ENCODE measurements around the gene WNT6.

WNT6 gene

GRCh38 chr2:218858671-218859555 lies 692 bp upstream of the WNT6 start:
- no peak for DNase-seq

DNA sequence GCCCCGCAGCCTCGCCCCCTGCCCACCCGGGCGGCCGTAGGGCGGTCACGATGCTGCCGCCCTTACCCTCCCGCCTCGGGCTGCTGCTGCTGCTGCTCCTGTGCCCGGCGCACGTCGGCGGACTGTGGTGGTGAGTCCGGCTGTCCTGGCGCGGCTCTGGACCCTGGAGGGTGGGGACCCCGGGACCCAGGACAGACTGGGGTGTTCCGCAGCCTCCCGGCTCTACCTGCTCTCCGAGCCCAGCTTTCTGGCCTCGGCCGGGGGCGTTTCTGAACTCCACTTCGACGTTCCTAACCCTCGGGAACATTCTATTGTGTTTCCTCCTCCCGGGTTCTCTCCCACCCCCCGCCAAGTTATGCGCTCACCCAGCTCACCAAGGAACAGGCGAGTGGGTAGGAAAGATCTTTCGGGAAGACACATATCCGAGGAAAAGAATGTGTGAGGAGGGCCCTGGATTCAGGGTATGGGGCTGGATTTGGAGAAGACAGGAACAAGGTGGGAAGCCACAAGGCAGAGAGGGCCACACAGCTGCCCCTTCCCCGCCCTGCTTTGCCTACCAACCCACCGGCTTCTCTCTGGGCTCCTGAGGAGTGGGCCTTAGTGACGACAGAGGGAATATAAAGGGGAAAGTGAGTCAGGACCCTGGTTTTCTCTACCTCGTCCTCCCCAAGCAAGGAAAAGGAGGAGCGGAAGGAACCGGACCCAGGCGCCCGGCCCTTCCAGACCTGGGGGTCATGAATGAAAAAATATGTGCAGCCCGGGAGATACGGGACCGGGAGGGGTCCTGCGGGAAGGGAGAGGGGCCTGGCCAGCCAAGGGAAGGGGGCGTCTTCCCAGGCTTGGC lies 605 bp downstream of the WNT6 start:
- no peak for DNase-seq

GRCh38 chr2:218860950-218861381 lies 1.4 kb downstream of the WNT6 start:
- DNase-seq = no peak

- DNase-seq = no peak
These were observed 2.2 kb downstream of the WNT6 start for GRCh38 chr2:218861645-218862318.

- no peak for DNase-seq
These were observed 3.5 kb downstream of the WNT6 start for GRCh38 chr2:218863021-218863520.

GRCh38 chr2:218865396-218865795 lies 5.8 kb downstream of the WNT6 start:
- DNase-seq = no peak

GRCh38 chr2:218865999-218866398 lies 6.4 kb downstream of the WNT6 start:
- DNase-seq = no peak

- no peak for DNase-seq
These were observed 8.3 kb downstream of the WNT6 start for GRCh38 chr2:218867900-218868299.

DNA sequence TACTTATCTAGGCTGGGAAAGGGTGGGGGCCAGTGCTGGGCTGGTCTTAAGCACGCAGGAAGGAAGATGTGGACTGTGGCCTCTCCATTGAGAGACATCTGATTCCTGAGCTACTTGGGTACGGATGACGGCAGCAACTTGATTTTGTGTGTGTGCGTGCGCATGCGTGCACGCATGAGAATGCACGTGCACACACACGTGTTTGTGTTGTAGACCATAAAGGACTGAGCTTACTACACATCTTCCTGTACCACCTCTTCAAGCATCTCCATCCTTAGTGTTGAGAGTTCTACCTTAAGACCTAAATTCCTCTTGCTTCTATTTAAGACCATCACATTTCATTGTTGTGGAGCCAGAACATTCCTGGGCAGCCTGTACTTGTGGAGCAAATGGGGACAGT lies 9.5 kb downstream of the WNT6 start:
- DNase-seq = no peak

GRCh38 chr2:218870984-218871344 lies 11.4 kb downstream of the WNT6 start:
- no peak for DNase-seq

DNA sequence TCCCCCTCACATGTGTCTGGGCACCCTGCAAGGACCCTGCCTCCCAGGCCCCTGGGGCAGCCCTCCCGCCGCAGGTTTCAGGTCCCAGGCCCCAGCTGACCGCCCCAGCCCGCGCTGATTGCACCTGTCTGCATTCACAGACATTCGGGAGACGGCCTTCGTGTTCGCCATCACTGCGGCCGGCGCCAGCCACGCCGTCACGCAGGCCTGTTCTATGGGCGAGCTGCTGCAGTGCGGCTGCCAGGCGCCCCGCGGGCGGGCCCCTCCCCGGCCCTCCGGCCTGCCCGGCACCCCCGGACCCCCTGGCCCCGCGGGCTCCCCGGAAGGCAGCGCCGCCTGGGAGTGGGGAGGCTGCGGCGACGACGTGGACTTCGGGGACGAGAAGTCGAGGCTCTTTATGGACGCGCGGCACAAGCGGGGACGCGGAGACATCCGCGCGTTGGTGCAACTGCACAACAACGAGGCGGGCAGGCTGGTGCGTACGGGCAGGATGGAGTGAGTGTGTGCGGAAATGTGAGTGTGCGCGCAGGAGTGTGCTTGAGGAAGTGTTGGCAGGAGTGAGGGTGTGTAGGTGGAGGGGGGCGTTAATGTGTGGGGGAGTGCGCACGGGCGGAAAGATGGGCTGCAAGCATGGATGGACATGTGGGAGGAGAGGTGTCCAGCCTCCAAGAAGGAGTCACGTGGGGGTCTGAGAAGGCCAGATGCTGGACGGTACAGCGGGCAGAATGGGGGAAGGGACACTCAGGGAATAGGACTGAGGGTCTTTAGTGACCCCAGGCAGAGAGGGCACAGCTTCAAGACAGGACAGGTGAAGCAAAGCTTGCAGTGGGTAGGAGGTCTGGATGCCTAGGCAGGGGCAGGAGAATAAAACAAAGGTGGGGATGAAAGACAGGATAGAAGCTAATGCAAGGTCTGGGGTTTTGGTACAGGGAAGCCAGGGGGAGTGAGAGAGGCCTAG lies 12.0 kb downstream of the WNT6 start:
- no peak for DNase-seq

DNA sequence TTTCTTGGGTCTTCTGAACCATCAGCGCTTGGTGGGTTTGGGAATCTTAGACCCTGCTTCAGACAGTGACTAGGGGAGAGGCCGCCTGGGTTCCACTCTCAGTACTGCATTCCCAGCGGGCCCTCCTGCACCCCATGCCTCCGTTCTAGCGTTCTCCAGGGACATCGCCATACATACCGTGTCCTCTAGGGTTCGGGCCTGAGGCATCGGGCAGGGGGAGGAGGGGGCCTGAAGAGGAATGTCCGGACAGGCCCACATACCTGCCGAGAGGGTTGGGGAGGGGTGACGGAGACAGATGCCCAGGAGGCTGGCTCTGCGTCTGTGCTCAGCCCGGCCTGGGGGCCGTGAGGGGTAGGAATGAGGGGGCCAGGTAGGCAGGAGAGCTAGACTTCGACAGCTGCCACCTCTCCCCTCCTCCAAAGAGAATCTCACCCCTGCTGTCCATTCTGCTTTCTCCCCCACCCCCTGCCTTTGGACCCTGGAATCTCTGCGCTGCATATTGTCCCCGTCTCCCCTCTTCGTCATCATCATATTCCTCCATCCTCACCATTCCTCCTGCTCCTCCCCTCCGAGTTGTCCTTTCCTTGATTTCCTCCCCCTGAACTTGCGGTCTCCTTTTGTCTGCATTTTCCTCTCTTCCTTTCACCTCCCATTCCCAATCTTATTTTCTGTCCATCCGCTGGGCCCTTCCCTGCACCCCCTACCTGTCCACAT lies 13.2 kb downstream of the WNT6 start:
- DNase-seq = no peak

DNA sequence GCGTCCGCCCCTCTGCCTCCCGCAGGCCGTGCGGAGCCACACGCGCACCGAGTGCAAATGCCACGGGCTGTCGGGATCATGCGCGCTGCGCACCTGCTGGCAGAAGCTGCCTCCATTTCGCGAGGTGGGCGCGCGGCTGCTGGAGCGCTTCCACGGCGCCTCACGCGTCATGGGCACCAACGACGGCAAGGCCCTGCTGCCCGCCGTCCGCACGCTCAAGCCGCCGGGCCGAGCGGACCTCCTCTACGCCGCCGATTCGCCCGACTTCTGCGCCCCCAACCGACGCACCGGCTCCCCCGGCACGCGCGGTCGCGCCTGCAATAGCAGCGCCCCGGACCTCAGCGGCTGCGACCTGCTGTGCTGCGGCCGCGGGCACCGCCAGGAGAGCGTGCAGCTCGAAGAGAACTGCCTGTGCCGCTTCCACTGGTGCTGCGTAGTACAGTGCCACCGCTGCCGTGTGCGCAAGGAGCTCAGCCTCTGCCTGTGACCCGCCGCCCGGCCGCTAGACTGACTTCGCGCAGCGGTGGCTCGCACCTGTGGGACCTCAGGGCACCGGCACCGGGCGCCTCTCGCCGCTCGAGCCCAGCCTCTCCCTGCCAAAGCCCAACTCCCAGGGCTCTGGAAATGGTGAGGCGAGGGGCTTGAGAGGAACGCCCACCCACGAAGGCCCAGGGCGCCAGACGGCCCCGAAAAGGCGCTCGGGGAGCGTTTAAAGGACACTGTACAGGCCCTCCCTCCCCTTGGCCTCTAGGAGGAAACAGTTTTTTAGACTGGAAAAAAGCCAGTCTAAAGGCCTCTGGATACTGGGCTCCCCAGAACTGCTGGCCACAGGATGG lies 14.0 kb downstream of the WNT6 start:
- no peak for DNase-seq

GRCh38 chr2:218875692-218876246 lies 16.2 kb downstream of the WNT6 start:
- no peak for DNase-seq

DNA sequence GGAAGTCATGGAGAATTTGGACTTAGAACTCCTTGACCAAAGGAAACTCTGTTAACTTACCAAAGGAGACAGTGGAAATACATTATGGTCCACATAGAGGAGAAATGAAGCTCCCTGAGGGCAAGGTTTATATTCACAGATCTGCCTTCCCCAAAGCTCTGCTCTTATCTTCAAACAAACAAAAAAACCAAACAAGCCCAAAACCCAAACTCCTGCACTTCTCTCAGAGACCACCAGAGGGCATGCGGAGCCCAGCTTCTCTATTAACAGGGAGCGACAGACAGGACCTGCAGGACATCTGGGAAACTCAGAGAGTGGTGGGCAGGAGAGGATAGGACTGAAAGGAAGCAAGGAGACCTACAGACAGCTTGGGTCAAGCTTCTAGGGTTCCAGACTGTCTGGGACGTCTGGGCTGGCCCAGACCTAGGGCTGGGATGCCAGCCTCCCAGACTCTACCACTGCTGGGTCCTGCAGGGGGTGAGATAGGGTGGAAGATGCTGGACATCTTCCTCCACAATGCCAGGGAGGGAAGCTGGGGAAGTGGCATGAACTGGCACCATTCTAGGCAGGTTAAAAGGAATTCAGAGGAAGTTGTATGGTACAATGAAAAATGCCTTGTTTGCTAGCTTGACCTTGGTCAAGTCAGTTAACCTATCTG lies 17.1 kb downstream of the WNT6 start:
- DNase-seq = peak; percentile 52

- no peak for DNase-seq
These were observed 17.7 kb downstream of the WNT6 start for GRCh38 chr2:218877331-218877730.

DNA sequence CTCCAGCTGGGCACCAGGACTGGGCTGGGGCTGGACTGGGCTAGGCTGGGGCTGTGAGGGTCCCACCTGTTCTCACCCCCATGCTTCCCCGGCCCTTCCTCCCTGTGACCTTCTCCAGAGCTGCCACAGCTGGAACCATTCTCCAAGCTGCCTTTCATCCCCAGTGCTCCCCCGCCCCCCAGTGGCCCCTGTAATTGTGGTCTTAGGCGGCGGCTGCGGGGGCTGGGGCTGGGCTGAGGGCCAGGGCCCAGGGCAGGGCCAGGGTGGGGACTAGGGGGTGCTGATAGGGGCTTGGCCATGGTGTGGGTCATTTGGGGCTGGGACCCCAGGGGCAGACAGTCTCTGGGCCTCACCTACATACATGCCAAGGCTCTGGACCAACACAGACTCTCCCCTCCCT lies 18.3 kb downstream of the WNT6 start:
- DNase-seq = no peak

GRCh38 chr2:218878486-218878885 lies 18.9 kb downstream of the WNT6 start:
- DNase-seq = no peak
